HL-60/S4 treated with phorbol 12-myristate 13-acetate at 8.2 ng/mL for 4 days and 3 days (cell line): Measurements from ENCODE around the gene FAM181A.

Experiments used
- in situ Hi-C: fragments of 300-500 bp; cut with MboI; formaldehyde crosslinking; loops from 2 replicates; pipeline ENCODE4 v1.15.0; 2022; ENCODE audit warnings: low sequenced_read_pairs

The FAM181A gene

DNA sequence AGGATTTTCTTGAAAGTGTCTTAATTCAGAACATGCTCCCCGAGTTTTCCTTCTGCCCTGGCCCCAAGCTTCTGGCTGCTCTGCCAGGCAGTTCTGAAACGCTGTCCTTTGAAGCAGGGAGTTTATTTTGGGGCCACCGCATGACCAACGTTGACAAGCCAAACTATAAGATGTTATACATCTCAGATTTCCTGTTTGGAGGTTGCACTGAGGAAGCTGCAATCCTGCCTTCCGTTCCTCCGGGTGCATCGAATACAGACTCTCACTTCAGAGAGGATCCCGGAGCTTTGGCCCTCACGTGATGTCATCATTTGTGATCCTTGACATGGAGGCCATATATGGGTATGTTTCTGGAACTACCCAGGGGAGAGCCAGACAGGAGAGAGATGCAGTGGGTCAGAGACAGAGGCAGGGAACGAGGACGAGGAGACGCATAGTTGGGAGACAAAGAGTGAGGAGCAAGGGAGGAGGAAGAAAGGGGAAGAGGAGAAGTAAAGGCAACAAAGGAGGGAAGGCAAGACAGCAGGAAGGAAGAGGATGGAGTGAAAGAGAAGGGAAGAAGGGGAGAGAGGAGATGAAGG lies 49.4 kb downstream of the FAM181A start, which contains the start of gene ASB2:
TSS of gene ASB2 (minus strand) at position 94 of the 581 bp plus-strand sequence. CDS start 12,031 bp downstream, outside the sequence.
- in situ Hi-C loops, result no loop called here

DNA sequence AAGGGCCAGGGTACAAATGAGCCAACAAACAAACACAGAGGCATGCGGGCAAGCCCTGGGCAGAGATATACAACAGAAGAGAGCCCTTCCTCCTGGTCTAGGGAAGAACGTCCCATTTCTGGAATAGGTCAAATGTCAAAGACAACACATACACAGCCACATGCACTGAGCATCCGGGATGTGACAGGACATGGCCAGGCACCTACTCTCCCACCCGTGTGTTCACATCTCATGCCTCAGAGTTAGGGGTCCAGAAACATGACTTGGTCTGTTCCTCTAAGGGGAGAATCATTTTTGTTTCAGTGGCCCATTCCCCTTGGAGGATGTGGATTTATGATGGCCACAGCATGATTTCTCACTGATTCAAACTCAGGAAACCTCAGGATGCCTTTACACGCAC lies 50.0 kb downstream of the FAM181A start:
- in situ Hi-C loops, result no loop called here

DNA sequence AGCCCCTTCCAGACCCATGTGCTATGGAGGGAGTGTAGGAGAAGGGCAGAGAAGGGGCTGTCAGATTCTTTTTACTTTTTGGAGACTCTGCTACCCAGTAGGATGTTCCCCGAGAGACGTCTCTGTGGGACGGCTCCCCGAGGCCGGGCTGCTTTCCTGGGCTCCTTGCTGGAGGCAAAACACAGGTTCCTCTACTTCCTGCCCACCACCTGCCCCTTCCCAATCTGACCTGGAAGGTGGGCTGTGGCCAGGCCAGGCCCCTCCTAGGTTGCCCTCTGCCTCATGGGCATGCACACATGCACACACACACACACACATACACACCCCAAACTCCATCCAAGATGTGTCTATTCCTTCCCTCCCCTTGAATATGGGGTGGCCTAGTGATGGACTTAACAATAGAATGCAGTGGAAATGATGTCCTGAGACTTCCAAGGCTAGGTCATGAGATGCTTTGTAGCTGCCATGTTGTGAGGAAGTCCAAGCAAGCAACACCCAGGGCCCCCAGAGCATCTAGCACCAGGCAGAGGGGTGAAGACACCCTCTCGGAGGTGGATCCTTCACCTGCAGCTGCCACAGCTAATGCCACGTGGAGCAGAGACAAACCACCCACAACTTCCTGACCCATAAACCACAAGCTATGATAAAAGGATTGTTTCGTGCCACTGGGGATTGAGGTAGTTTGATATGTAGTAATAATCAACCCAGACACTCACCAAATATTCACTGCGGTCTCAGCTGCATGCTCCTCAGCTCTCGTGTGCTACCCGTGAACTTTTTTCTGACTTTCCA lies 50.8 kb downstream of the FAM181A start:
- in situ Hi-C loops, result no loop called here

DNA sequence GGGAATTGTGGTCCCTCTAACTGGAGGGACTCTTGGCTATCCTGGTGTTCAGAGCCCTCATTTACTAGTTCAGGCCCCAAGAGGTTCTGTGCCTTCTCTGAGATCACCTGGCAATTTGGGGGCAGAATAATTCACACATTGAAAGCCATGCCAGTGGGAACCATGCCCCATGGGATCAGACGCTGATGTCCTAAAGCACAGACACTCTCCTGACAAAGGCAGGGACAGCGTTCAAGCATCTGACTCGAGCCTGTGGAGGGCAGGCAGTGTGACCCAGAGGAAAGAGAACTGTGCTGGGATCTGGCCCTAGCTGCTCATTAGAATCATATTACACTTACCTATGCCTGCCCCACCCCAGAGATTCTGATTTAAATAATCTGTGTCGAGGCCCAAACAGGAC lies 51.6 kb downstream of the FAM181A start:
- in situ Hi-C loops, result no loop called here
